Adrenal gland (tissue), 5 donors: Measurements from ENCODE around the gene AKR1C1.
"Not testable (repeated sequence)": the region's sequence is repeated elsewhere in the genome, so short reads cannot be mapped to it uniquely, and the experiment has no call there.

ENCODE experiments used
- POLR2A ChIP-seq, 2 donors: fragments of 450-650 bp; IDR thresholded peaks; one replicate each; pipeline ENCODE4 v1.6.1; 2017; ENCODE audit warnings: antibody characterized with exemption in 2 of 2, mild to moderate bottlenecking in 2 of 2, moderate library complexity in 1 of 2
- TF ChIP-seq, protein P1 (sequence below), 6 experiments: fragments of 450-650 bp in 4 of 6; fragments of 200-600 bp in 2 of 6; sonication (generic) in 1 of 6; IDR thresholded peaks; 1 replicate in 5 of 6; 2 replicates in 1 of 6; pipeline versions ENCODE4 v1.5.1 to v1.8.0; 2016 to 2021; ENCODE audit warnings: antibody characterized with exemption in 6 of 6, mild to moderate bottlenecking in 2 of 6, moderate library complexity in 1 of 6
- donor health status: DM: no; HTN: no; CAD: no.

DNA sequence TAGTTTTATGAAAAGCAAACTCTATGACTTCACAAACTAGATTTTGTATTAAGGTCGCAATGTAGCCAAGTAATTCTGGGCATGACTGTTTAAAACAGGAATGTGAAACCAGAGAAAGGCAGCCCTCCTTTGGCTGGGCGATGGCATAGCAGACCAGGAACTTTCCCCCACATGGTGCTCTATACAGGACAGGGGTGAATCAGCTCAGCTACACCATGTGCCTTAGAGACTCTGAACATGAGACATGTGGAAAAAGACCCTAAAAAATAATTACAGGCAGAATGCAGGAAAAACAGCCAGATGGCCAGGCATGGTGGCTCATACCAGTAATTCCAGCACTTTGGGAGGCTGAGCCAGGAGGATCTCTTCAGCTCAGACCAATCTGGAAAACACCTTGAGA is 20.3 kb upstream of the AKR1C1 start:
- TF ChIP-seq, protein P1, sequence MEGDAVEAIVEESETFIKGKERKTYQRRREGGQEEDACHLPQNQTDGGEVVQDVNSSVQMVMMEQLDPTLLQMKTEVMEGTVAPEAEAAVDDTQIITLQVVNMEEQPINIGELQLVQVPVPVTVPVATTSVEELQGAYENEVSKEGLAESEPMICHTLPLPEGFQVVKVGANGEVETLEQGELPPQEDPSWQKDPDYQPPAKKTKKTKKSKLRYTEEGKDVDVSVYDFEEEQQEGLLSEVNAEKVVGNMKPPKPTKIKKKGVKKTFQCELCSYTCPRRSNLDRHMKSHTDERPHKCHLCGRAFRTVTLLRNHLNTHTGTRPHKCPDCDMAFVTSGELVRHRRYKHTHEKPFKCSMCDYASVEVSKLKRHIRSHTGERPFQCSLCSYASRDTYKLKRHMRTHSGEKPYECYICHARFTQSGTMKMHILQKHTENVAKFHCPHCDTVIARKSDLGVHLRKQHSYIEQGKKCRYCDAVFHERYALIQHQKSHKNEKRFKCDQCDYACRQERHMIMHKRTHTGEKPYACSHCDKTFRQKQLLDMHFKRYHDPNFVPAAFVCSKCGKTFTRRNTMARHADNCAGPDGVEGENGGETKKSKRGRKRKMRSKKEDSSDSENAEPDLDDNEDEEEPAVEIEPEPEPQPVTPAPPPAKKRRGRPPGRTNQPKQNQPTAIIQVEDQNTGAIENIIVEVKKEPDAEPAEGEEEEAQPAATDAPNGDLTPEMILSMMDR (IDR thresholded peaks at IDR 0.05): peak in 3 of 6 experiments; percentile 10 to 24 (median 15)
- TF ChIP-seq POLR2A (IDR thresholded peaks at IDR 0.05): not testable (repeated sequence)
